Measurements from ENCODE around the gene TOB1.

GRCh38 chr17:50839591-50840310, 26.4 kb downstream of the TOB1 start:
- TF ChIP-seq ELF1 (IDR thresholded peaks at IDR 0.05; ENCODE audit: borderline replicate concordance, low read depth) (no peak), POLR2AphosphoS5 (IDR thresholded peaks at IDR 0.05; ENCODE audit: low read depth, low read length) (no peak), EZH2 (IDR thresholded peaks at IDR 0.05) (no peak), CTCF (IDR thresholded peaks at IDR 0.05 in 2 of 3, conservative IDR thresholded peaks at IDR 0.05 in 1 of 3; ENCODE audit: borderline replicate concordance in 1 of 3, insufficient read depth in 1 of 3, low read depth in 2 of 3, low read length in 2 of 3) (no peak), JUND (IDR thresholded peaks at IDR 0.05) (no peak), POLR2A (IDR thresholded peaks at IDR 0.05; ENCODE audit: borderline replicate concordance, extremely low read depth, insufficient read depth, insufficient read length) (no peak), ZNF274 (IDR thresholded peaks at IDR 0.05; ENCODE audit: low read depth, low read length) (no peak), RAD21 (IDR thresholded peaks at IDR 0.05; ENCODE audit: low read depth) (no peak), EZH2phosphoT487 (IDR thresholded peaks at IDR 0.05; ENCODE audit: borderline replicate concordance) (no peak), REST (IDR thresholded peaks at IDR 0.05; ENCODE audit: low read depth) (no peak)
- TF ChIP-seq, protein P1, sequence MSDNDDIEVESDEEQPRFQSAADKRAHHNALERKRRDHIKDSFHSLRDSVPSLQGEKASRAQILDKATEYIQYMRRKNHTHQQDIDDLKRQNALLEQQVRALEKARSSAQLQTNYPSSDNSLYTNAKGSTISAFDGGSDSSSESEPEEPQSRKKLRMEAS (IDR thresholded peaks at IDR 0.05): no peak
- TF ChIP-seq, protein P2, sequence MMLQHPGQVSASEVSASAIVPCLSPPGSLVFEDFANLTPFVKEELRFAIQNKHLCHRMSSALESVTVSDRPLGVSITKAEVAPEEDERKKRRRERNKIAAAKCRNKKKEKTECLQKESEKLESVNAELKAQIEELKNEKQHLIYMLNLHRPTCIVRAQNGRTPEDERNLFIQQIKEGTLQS (IDR thresholded peaks at IDR 0.05): no peak
